Measurements from ENCODE around the gene PFKL.

Gene PFKL

DNA sequence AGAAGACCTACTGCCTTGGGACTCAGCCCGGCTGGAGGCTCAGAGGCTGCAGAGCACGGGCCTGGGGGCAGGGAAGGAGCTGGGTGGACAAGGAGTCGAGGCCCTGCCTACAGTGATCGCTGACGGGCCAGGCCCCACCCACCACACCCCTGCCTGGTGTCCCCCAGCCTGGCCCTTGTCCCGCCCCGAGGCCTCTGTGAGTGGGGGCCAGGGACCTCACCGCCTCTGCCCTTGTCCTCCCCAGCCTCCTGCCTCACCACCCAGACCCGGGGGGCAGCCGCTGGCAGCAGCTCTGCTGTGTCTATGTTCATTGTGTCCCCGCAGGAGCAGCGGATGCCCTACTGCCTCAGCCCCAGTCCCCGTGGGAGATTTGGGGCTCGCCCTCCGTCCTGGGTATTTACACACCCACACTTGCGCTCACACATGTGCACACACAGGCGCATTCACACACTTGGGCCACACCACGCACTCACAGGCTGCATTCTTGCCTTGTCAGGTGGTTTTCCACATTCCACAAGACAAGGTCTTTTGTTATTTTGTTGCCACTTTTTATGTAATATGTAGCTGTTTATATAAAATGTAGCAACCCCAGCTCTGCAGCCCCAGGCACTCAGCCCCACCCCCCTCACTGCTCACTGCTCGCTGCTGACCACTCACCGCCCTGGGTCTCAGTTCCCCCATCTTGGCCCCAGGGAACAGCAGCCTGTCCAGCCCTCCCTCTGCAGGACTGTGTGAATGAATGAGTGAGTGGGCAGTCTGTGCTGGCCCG, 7.3 kb downstream of the PFKL start:
- DNase-seq (ENCODE audit: low read depth): no peak
- no peak overlapping the region for H3K4me3 ChIP-seq (ENCODE audit: low read depth, low read length)

DNA sequence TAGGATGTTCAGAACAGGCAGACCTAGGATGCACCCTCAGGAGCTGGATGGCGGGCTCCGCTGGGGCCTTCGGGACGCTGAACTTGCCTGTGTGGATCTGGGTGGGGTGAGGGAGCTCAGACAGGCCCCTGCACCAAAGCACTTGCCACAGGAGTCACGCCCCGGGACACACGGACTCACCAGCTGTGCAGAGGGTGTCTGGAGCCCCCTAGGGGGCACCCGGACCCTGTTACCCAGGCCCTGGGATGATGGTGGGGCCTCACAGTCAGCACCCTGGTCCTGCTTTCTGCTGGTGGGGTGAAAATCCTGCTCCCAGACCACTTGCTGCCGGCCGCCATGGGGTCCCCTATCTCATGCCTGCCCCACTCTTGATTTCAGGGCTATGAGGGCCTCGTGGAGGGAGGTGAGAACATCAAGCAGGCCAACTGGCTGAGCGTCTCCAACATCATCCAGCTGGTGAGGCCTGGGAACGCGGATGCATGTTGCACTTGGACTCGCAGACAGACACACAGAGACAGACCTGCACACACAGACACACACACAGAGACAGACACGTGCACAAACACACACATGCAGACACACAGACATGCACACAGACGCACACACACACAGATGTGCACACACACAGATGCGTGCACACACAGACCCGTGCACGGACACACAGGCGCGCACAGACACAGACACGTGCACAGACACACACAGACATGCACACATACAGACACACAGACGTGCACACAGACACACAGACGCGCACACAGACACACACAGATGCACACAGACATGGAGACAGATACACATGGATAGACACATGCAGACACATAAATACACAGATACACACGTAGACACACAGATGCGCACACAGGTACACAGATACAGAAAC, 11.0 kb downstream of the PFKL start:
- no peak overlapping the region for H3K4me3 ChIP-seq (ENCODE audit: low read depth, low read length)
- DNase-seq (ENCODE audit: low read depth): no peak

GRCh38 chr21:44312089-44312488, 12.2 kb downstream of the PFKL start:
- no peak overlapping the region for H3K4me3 ChIP-seq (ENCODE audit: low read depth, low read length)
- no peak for DNase-seq (ENCODE audit: low read depth)

- no peak overlapping the region for H3K4me3 ChIP-seq (ENCODE audit: low read depth, low read length)
- no peak for DNase-seq (ENCODE audit: low read depth)
These were observed 12.9 kb downstream of the PFKL start for GRCh38 chr21:44312716-44313115.

DNA sequence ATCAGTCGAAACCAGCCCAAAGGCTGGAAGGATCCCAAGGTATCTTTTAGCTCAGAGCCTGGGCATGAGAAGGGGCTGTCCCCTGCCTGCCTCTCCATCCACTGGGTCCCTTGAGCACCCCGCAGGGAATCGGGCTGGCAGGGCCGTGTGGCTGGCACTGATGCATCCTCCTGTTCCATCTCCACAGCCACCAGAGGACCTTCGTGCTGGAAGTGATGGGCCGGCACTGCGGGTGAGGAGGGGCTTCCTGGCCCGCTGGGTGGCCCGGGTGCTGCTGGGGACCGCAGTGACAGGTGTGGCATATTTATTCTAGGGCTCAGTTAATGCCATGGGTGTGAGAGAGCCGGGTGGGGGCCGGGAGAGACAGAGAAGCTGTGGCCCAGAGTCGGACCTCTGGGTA, 13.6 kb downstream of the PFKL start:
- H3K4me3 ChIP-seq (ENCODE audit: low read depth, low read length): no peak overlapping the region
- DNase-seq (ENCODE audit: low read depth): no peak

GRCh38 chr21:44314128-44314527, 14.3 kb downstream of the PFKL start:
- H3K4me3 ChIP-seq (ENCODE audit: low read depth, low read length): no peak overlapping the region
- no peak for DNase-seq (ENCODE audit: low read depth)

GRCh38 chr21:44314561-44314960, 14.7 kb downstream of the PFKL start:
- no peak overlapping the region for H3K4me3 ChIP-seq (ENCODE audit: low read depth, low read length)
- no peak for DNase-seq (ENCODE audit: low read depth)

- H3K4me3 ChIP-seq (ENCODE audit: low read depth, low read length): no peak overlapping the region
- no peak for DNase-seq (ENCODE audit: low read depth)
These were observed 15.9 kb downstream of the PFKL start for GRCh38 chr21:44315691-44316203.

DNA sequence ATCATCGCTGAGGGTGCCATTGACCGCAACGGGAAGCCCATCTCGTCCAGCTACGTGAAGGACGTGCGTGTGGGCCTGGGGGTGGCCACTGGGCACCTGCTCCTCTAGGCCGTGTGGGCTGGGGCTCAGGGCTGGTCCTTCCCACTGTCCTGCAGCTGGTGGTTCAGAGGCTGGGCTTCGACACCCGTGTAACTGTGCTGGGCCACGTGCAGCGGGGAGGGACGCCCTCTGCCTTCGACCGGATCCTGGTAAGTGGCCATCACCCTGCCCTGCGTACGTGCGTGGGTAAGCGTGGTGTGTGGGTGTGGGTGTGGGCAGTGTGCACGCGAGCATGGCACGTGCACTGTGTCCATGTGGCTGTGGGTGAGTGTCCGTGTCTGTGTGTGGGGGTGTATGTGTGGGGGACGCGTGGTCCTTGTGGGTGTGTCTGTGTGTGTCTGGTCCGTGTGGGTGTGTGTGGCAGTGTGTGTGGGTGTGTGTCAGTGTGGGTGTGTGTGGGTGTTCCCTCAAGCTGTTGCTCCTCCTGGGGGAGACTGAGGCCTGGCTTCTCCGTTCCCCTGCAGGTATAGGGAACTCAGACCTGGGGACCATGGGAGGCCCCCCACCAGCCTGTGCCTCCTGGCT, 16.5 kb downstream of the PFKL start:
- DNase-seq (ENCODE audit: low read depth): no peak
- H3K4me3 ChIP-seq (ENCODE audit: low read depth, low read length): no peak overlapping the region

DNA sequence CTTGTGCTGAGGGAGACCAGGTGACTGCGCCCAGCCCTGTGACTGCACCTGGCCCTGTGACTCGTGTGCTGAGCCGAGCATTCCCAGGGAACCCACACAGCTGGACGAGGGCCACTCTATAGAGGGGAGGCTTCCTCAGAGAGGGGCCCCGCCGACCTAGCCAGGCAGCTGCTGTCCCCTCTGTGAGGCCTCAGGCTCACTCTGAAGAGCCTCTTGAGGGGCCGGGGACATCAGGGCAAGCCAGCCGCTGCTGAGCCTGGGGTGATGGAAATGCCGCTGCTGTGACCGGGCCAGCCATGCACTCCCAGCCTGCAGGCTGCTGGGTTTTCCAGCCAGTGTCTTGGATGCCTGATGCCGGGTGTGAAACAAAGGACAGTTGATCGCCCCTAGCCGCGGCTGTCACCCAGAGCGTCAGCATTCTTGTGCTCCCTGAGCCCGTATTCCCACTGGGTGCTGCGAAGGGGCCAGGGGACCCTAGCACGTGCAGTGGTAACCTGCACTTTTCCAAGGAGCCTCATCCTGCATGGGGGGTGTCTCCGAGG, 17.5 kb downstream of the PFKL start:
- no peak overlapping the region for H3K4me3 ChIP-seq (ENCODE audit: low read depth, low read length)
- no peak for DNase-seq (ENCODE audit: low read depth)

- H3K4me3 ChIP-seq (ENCODE audit: low read depth, low read length): no peak overlapping the region
These were observed 18.0 kb downstream of the PFKL start for GRCh38 chr21:44317871-44318270.

GRCh38 chr21:44318489-44319285, 18.8 kb downstream of the PFKL start:
- no peak for DNase-seq (ENCODE audit: low read depth)
- no peak overlapping the region for H3K4me3 ChIP-seq (ENCODE audit: low read depth, low read length)

More at GRCh38 chr21:44317871-44318270, 18.0 kb downstream of the PFKL start:
- no peak for DNase-seq (ENCODE audit: low read depth)

DNA sequence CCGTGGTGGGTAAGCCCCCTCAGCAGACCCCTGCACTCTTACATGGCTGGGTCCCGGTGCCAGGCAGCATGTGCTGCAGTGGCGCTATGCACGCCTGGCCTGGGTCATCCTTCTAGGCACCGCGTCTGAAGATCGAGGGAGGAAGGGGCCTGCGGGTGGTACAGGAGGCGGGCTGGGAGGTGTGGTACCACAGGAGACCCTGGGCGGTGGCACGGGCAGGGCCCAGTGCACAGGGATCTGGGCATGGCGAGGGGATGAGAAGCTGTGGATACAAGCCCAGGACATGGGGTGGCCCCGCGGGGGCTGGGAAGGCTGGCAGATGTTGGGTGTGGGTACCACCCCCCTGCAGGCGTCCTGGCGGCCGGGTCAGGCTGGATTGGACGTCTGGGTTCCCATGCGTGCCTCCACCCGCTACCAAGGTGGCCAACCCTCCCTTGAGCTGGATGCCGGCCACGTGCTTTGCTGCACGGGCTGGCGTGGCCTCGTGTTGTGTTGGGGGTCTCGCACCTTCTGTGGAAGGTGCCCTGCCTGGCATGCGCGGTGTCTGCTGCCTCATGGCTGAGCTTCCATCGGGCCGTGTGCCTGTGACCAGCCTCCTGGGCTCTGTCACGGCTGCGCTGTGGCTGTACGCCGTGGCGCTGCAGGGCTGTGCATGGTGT, 19.7 kb downstream of the PFKL start:
- no peak overlapping the region for H3K4me3 ChIP-seq (ENCODE audit: low read depth, low read length)
- no peak for DNase-seq (ENCODE audit: low read depth)

- no peak for DNase-seq (ENCODE audit: low read depth)
- H3K4me3 ChIP-seq (ENCODE audit: low read depth, low read length): no peak overlapping the region
These were observed 21.0 kb downstream of the PFKL start for GRCh38 chr21:44320847-44321246.

DNA sequence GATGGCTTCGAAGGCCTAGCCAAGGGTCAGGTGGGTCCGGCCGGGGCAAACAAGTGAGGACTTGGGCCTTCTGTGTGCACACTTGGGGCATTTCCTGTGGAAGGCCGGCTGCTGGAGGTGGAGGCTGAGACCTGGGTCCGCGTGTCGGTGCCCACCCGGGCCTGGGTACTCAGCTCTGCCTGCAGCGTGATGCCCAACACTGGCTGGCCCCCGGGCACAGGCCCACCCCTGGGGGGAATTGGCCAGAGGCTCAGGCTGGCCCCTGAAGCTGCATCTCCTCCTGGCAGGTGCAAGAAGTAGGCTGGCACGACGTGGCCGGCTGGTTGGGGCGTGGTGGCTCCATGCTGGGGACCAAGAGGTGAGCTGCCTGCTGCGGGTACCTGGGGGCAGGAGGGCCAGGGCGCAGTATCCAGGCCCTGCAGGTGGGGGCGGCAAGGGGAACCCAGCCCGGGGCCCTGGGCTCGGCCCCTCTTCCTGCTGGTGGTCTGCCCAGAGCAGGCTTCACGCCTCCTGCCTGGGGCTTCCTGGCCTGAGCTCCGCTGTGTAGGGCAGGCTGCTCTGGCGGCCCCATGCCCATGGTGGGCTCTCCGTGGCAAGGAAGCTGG, 22.1 kb downstream of the PFKL start:
- no peak overlapping the region for H3K4me3 ChIP-seq (ENCODE audit: low read depth, low read length)

GRCh38 chr21:44322621-44323325, 22.9 kb downstream of the PFKL start:
- no peak overlapping the region for H3K4me3 ChIP-seq (ENCODE audit: low read depth, low read length)
- DNase-seq (ENCODE audit: low read depth): no peak

More for the DNA sequence above, 22.1 kb downstream of the PFKL start:
- no peak for DNase-seq (ENCODE audit: low read depth)

- no peak overlapping the region for H3K4me3 ChIP-seq (ENCODE audit: low read depth, low read length)
- no peak for DNase-seq (ENCODE audit: low read depth)
These were observed 23.7 kb downstream of the PFKL start for GRCh38 chr21:44323591-44323990.
